Cardiac muscle cell (in vitro differentiated cells and primary cell): ENCODE results near the gene PTPRB. TPM values are rescaled to one million over a fixed set of nuclear protein-coding genes. Genes with fewer than 3 reads are reported as not detected.

Source experiments
- DNase-seq, 2 donors: peaks; one replicate each; pipeline versions ENCODE4 v3.0.0 to v3.0.0-alpha.2; 2010 to 2017; ENCODE audit warnings: low read depth in 1 of 2, low spot score in 1 of 2
- H3K27ac ChIP-seq: fragments of 200-600 bp; sonication (generic); 2 replicates; pipeline ENCODE4 v1.5.1; 2016
- H3K27me3 ChIP-seq: fragments of 200-600 bp; sonication (generic); 2 replicates; pipeline ENCODE4 v1.6.0; 2016; ENCODE audit warnings: control low read depth
- H3K36me3 ChIP-seq: fragments of 200-600 bp; sonication (generic); 2 replicates; pipeline ENCODE4 v1.5.1; 2016; ENCODE audit warnings: control low read depth
- H3K4me1 ChIP-seq: fragments of 200-600 bp; sonication (generic); 2 replicates; pipeline ENCODE4 v1.8.1; 2017; ENCODE audit warnings: low read depth, mild to moderate bottlenecking, mixed run types
- H3K4me3 ChIP-seq: fragments of 200-600 bp; sonication (generic); 2 replicates; pipeline ENCODE4 v1.5.1; 2016; ENCODE audit warnings: mild to moderate bottlenecking
- H3K9me3 ChIP-seq: fragments of 200-600 bp; sonication (generic); 2 replicates; pipeline ENCODE4 v1.5.1; 2017; ENCODE audit warnings: low read depth, mild to moderate bottlenecking, control low read depth
- CTCF ChIP-seq: IDR thresholded peaks from 2 replicates; pipeline ENCODE4 v1.5.1; 2012; ENCODE audit warnings: low read depth, mild to moderate bottlenecking, low read length
- polyA plus RNA-seq: library from polyadenylated mRNA; unstranded; fragments of >200 nt; fragmentation: Nextera tagmentation; extraction: Ambion mirVana; gene quantifications from 2 replicates; pipeline ENCODE4 v1.2.1, GENCODE V29; 2016
- total RNA-seq: library from RNA; depleted of rRNA; stranded (reverse); fragments of >200 nt; gene quantifications from 2 replicates; pipeline ENCODE4 v1.2.3, GENCODE V29; 2016

Gene PTPRB
- total and polyA plus RNA-seq, 2 experiments from 2014 or later, result 0.21 to 0.31 TPM

DNA sequence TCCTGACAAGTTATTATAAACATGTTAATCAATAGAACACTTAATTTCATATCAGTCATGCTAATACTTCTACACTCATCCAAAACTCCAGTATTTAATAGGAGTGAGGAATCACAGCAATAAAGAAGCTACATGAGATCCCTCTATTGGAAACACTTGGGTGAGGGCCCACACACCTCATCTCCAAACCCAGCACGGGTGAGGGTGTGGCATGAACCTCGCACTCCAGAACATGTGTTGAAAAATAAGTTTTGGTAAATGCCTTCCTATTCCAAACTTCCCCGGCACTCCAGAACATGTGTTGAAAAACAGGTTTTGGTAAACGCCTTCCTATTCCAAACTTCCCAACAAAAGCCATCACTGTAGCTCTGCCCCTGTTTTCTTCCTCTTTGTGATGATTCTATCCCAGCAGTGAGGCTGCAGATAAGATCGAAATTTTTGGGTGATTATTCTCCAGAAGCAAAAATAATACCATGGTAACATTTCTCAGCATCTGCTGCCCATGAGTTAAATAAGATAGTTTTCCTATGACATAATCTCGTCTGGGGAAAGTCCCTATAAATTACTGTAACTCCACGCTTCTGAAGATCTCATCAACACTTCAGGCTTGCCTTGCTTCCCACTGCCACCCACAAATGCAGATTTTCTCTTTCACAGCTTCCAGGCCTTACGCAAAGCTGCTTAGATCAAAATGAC is 24.4 kb upstream of the PTPRB start:
- no peak overlapping the region for H3K4me3 ChIP-seq
- H3K36me3 ChIP-seq, result no peaks in the 10 kb centered on the region
- H3K9me3 ChIP-seq, result no peaks in the 10 kb centered on the region
- no peaks in the 10 kb centered on the region for H3K27me3 ChIP-seq
- no peak for TF ChIP-seq CTCF
- no peak overlapping the region for H3K27ac ChIP-seq
- DNase-seq, result peak in 1 of 2 donors; percentile 71
- no peaks in the 10 kb centered on the region for H3K4me1 ChIP-seq

DNA sequence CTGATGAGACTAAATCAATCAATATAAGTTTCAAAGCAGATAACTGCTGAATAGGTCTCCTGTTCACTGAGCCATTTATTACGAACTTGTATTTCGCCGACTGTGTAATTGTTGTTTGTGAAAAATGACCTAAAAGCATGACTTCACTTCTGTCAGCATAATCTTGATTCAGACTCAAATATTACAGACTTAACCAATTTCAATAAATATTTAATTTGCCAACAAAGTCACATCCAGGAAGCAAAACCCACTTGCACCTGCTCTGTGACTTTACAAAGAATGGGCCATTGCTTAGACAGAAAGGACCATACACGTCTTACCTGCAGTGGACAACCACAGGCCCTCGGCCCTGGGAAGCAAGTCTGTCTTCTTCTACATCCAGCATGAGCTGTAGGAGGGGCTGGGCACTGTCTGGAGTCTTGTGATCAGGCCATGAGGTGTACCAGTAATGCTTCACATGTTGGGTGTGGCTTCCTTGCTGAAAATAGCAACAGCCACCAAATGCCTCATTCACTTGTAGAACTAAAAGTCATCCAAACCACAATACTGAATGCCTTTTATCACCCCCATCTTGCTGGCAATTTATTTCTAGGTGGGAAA is 23.5 kb upstream of the PTPRB start:
- DNase-seq, result no peak
- no peaks in the 10 kb centered on the region for H3K27me3 ChIP-seq
- no peak overlapping the region for H3K4me3 ChIP-seq
- H3K36me3 ChIP-seq, result no peaks in the 10 kb centered on the region
- no peak overlapping the region for H3K27ac ChIP-seq
- H3K4me1 ChIP-seq, result no peaks in the 10 kb centered on the region
- H3K9me3 ChIP-seq, result no peaks in the 10 kb centered on the region
- no peak for TF ChIP-seq CTCF

DNA sequence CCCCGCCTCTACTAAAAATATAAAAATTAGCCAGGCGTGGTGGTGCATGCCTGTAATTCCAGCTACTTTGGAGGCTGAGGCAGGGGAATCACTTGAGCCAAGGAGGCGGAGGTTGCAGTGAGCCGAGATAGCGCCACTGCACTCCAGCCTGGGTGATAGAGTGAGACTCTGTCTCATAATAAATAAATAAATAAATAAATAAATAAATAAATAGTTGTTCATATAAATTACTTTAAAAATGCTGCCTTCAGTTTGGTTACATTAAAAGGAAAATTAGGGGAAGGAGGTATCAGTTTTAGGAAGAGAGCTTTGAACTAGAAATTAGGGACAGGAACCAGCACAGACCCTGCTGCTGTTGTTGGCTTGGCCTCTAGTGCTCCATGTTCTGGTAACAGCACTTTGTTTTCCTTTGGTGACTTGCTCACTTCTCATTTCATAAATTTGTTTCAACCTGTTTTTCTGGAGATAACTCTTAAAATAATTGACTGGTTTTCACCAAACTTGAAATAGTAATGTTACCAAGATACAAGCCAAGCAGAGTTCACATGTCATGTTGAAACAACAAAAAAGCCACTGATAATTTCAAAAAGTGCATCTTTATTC is 22.9 kb upstream of the PTPRB start:
- no peaks in the 10 kb centered on the region for H3K4me1 ChIP-seq
- no peak overlapping the region for H3K27ac ChIP-seq
- H3K36me3 ChIP-seq, result no peaks in the 10 kb centered on the region
- TF ChIP-seq CTCF, result no peak
- no peak overlapping the region for H3K4me3 ChIP-seq
- no peak for DNase-seq
- no peaks in the 10 kb centered on the region for H3K27me3 ChIP-seq
- no peaks in the 10 kb centered on the region for H3K9me3 ChIP-seq

DNA sequence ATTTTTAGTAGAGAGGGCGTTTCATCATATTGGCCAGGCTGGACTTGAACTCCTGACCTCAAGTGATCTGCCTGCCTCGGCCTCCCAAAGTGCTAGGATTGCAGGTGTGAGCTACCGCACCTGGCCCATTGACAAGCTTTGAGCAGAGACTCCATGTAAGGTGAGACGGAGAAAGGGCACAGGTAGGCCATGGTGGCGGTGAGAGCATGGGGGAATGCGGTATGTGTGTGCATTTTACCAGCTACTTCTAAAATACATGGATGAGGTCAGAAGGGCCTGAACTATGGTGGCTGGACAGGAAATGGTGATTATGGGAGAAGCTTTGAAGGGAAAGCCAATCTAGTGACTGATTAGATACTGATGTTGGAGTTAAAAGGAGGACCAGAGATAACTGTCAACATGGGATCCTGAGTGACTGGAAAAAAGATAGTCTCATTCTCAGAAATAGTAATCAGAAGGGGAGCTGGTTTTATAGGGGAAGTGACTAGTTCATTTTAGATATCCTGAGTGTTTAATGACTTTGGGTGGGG is 21.9 kb upstream of the PTPRB start:
- no peaks in the 10 kb centered on the region for H3K4me1 ChIP-seq
- H3K27ac ChIP-seq, result no peak overlapping the region
- H3K36me3 ChIP-seq, result no peaks in the 10 kb centered on the region
- no peaks in the 10 kb centered on the region for H3K9me3 ChIP-seq
- H3K27me3 ChIP-seq, result no peaks in the 10 kb centered on the region
- H3K4me3 ChIP-seq, result no peak overlapping the region
- no peak for DNase-seq
- TF ChIP-seq CTCF, result no peak

GRCh38 chr12:70657616-70658286 is 20.5 kb upstream of the PTPRB start:
- DNase-seq, result no peak
- Histone ChIP-seq H3K27me3 (no peaks in the 10 kb centered on the region), H3K4me3 (no peak overlapping the region), H3K4me1 (no peaks in the 10 kb centered on the region), H3K27ac (no peak overlapping the region), H3K9me3 (no peaks in the 10 kb centered on the region), H3K36me3 (no peaks in the 10 kb centered on the region)
- no peak for TF ChIP-seq CTCF
